Gastrocnemius medialis (tissue), 4 donors: ENCODE measurements around the gene SDC3.

ENCODE experiments used
- CTCF ChIP-seq, 5 experiments: fragments of 450-650 bp in 3 of 5; fragments of 200-600 bp in 2 of 5; sonication (generic) in 2 of 5; IDR thresholded peaks in 4 of 5; conservative IDR thresholded peaks in 1 of 5; 1 replicate in 4 of 5; 2 replicates in 1 of 5; pipeline ENCODE4 v1.5.1; 2016 to 2019; ENCODE audit warnings: antibody characterized with exemption in 5 of 5, mild to moderate bottlenecking in 3 of 5, moderate library complexity in 3 of 5
- POLR2A ChIP-seq, 2 donors: fragments of 450-650 bp; IDR thresholded peaks; one replicate each; pipeline ENCODE4 v1.6.1; 2017; ENCODE audit warnings: antibody characterized with exemption in 2 of 2, mild to moderate bottlenecking in 2 of 2, moderate library complexity in 2 of 2

GRCh38 chr1:30822006-30822405, 86.6 kb downstream of the SDC3 start:
- TF ChIP-seq CTCF (IDR thresholded peaks at IDR 0.05 in 4 of 5, conservative IDR thresholded peaks at IDR 0.05 in 1 of 5) (no peak), POLR2A (IDR thresholded peaks at IDR 0.05) (no peak)
